Right atrium auricular region (tissue), 2 donors: Measurements from ENCODE around the gene VPS16. TPM values are rescaled to one million over a fixed set of nuclear protein-coding genes. Genes with fewer than 3 reads are reported as not detected.

Experiments used
- DNase-seq: peaks from one replicate; pipeline ENCODE4 v3.0.0-alpha.2; 2019; ENCODE audit warnings: low spot score
- H3K27ac ChIP-seq, 2 donors: fragments of 200-600 bp; sonication (generic); 1 replicate in 1 of 2; 2 replicates in 1 of 2; pipeline ENCODE4 v1.5.1; 2016 to 2019
- H3K27me3 ChIP-seq, 2 donors: fragments of 200-600 bp; sonication (generic); one replicate each; pipeline versions ENCODE4 v1.5.1 to v1.6.0; 2017 to 2019
- H3K36me3 ChIP-seq: fragments of 200-600 bp; sonication (generic); one replicate; pipeline ENCODE4 v1.5.1; 2016
- H3K4me1 ChIP-seq, 2 donors: fragments of 200-600 bp; sonication (generic); one replicate each; pipeline versions ENCODE4 v1.5.1 to v1.6.0; 2017 to 2019
- H3K4me3 ChIP-seq, 2 donors: fragments of 200-600 bp; sonication (generic); 1 replicate in 1 of 2; 2 replicates in 1 of 2; pipeline ENCODE4 v1.5.1; 2017 to 2019; ENCODE audit warnings: mild to moderate bottlenecking in 1 of 2, moderate library complexity in 1 of 2
- H3K9me3 ChIP-seq, 2 donors: fragments of 200-600 bp; sonication (generic); one replicate each; pipeline ENCODE4 v1.5.1; 2019
- total RNA-seq, 2 donors: library from RNA; depleted of rRNA; stranded (reverse); fragments of >200 nt; gene quantifications; one replicate each; pipeline ENCODE4 v1.1.0, GENCODE V29; 2016
- TF ChIP-seq, protein P1 (sequence below), 2 donors: fragments of 200-600 bp; sonication (generic); IDR thresholded peaks; one replicate each; pipeline ENCODE4 v1.5.1; 2019; ENCODE audit warnings: antibody characterized with exemption in 2 of 2

VPS16 gene
- total RNA-seq, 2 donors from 2014 or later = 12.8 to 16.4 TPM

DNA sequence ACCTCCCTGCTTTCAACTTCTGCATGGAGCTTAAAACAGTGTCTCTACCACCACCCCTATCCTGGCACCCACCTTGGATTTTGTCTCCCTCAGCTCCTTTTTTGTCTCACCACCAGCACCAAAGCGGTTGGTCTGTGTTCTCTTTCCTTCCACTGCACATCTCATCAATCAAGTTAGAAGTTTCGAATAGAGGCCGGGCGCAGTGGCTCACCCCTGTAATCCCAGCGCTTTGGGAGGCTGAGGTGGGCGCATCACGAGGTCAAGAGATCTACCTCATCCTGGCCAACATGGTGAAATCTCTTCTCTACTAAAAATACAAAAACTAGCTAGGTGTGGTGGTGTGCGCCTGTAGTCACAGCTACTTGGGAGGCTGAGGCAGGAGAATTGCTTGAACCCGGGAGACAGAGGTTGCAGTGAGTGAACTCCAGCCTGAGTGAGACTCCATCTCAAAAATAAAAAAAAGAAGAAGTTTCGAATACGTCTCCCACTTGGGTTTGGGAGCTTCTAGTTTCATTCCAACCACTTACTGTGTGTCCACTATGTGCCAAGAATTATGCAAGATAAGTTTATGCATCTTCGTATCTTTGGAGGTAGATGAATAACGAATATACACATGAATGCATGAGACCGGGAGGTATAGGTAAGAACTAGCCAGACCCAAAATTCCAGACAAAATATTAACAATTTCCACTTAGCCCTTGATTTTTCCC lies 6.0 kb upstream of the VPS16 start:
- Histone ChIP-seq H3K36me3 (no peaks in the 10 kb centered on the region), H3K4me3 (no peak overlapping the region), H3K27me3 (no peaks in the 10 kb centered on the region), H3K4me1 (peaks cover 0 to 5% of the 10 kb centered on the region in 2 donors), H3K9me3 (no peaks in the 10 kb centered on the region), H3K27ac (no peak overlapping the region)
- DNase-seq = no peak
- TF ChIP-seq, protein P1, sequence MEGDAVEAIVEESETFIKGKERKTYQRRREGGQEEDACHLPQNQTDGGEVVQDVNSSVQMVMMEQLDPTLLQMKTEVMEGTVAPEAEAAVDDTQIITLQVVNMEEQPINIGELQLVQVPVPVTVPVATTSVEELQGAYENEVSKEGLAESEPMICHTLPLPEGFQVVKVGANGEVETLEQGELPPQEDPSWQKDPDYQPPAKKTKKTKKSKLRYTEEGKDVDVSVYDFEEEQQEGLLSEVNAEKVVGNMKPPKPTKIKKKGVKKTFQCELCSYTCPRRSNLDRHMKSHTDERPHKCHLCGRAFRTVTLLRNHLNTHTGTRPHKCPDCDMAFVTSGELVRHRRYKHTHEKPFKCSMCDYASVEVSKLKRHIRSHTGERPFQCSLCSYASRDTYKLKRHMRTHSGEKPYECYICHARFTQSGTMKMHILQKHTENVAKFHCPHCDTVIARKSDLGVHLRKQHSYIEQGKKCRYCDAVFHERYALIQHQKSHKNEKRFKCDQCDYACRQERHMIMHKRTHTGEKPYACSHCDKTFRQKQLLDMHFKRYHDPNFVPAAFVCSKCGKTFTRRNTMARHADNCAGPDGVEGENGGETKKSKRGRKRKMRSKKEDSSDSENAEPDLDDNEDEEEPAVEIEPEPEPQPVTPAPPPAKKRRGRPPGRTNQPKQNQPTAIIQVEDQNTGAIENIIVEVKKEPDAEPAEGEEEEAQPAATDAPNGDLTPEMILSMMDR (IDR thresholded peaks at IDR 0.05) = no peak

DNA sequence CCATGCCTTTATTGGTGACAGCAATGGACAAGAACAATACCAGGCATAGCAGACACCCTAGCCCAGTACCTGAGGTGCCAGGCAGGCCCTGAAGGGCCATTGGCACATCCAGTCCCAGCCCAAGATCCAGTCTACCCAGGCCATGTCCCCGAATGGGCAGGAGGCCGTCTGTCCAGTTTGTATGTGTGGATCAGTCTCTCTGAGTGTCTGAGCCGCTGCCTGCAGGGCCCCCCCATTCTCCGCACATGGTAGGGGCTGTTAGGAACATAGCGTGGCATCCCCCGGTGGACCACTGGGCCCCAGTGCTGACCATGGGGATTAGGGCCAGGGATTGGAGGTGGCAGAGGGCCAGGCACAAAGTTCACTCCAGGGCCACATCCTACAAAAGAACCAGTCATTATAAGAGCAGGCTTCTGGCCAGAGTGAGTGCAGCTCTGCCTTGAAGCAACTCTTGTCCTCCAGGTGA lies 5.2 kb upstream of the VPS16 start:
- Histone ChIP-seq H3K4me1 (peaks cover 0 to 12% of the 10 kb centered on the region in 2 donors), H3K27me3 (no peaks in the 10 kb centered on the region), H3K36me3 (no peaks in the 10 kb centered on the region), H3K4me3 (no peak overlapping the region), H3K27ac (no peak overlapping the region), H3K9me3 (no peaks in the 10 kb centered on the region)
- TF ChIP-seq, protein P1 (IDR thresholded peaks at IDR 0.05) = no peak
- DNase-seq = no peak

DNA sequence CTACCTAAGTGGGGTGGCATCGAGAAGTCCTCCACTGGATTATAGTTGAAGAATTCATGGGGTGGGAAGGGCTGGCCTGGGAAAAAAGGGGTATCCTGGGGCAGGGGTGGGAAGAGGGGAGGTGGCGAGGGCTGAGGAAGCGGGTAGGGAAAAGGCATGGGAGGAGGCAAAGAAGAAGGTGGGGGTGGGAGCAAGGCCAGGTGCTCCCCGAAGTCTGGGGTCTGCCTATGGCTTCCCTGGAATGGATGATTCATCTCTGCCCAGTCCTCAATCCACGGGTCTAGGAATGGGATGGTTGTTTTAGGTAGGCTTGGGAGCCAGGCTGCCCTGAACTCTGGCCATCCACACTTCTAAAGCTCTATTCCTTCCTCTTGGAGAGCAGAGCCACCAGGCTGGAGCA lies 4.5 kb upstream of the VPS16 start:
- Histone ChIP-seq H3K9me3 (no peaks in the 10 kb centered on the region), H3K27me3 (no peaks in the 10 kb centered on the region), H3K4me3 (no peak overlapping the region), H3K4me1 (peaks cover 0 to 12% of the 10 kb centered on the region in 2 donors), H3K27ac (no peak overlapping the region), H3K36me3 (no peaks in the 10 kb centered on the region)
- TF ChIP-seq, protein P1 (IDR thresholded peaks at IDR 0.05) = no peak
- no peak for DNase-seq

DNA sequence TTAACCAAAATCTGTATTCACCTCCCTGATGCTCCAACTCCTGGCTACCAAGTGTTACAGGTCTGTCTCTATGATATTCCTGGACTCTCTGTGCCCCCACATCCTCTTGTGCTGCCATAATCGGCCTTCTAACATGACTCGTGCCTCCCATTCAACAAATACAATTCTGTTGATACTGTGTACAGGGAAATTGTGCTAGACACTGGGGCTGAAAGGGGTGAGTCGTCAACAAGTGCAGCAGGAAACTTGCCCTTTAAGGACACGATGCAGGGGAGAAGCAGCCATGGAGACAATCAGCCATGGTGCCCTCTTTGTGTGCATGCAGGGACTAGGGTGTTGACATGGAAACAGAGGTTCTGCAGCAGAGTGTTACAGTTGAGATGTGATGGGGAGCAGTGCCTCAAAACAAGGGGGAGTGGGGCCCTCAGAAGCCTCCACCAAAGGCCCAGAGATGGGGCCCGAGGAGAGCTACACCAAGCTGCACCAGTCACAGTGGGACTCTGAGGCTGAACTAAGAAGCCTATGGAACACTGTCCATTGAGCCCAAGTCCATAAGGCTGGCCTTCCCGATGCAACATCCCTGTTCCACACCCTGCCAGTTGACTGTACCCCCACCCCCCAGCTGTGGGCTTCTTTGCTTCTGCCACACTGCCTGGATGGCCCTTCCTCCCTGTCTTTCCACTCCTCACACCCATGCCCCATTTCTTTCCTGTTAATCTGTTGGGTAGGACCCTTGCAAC lies 3.2 kb upstream of the VPS16 start:
- peaks cover 0 to 21% of the 10 kb centered on the region in 2 donors for H3K4me1 ChIP-seq
- TF ChIP-seq, protein P1 (IDR thresholded peaks at IDR 0.05) = no peak
- H3K27me3 ChIP-seq = no peaks in the 10 kb centered on the region
- no peak overlapping the region for H3K4me3 ChIP-seq
- DNase-seq = no peak
- H3K27ac ChIP-seq = no peak overlapping the region
- H3K9me3 ChIP-seq = no peaks in the 10 kb centered on the region
- H3K36me3 ChIP-seq = no peaks in the 10 kb centered on the region

DNA sequence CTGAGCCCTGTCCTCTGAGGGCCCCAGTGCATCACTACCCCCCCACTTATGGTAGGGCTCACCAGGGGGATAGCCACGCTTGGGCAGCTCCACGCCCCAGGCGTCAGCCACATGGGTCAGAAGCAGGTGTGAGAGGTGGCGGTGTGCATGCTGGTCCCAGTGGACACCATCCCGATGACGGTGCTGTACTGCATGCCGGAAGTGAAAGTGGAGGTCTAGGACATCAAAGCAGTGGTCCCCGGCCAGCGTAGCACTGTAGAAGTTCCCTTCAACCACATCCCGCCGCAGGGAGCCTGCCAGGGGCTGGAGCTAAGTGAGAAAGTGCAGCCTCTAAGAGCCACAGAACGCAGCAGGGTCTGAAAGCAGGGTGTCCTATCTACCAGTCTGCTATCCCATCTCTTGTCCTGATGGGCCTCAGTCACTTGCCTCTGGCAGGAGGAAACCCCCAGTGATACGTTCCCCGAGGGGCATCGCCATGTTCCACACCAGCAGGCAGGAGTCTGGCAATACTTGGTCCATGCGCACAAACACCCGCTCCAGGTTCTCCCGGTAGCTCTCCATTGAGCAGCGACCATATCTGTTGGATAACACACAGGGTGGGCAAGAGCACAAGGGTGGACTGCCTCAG lies 2.3 kb upstream of the VPS16 start:
- no peak overlapping the region for H3K27ac ChIP-seq
- H3K4me3 ChIP-seq = no peak overlapping the region
- no peaks in the 10 kb centered on the region for H3K36me3 ChIP-seq
- TF ChIP-seq, protein P1 (IDR thresholded peaks at IDR 0.05) = no peak
- DNase-seq = no peak
- H3K9me3 ChIP-seq = no peaks in the 10 kb centered on the region
- H3K4me1 ChIP-seq = peaks cover 0 to 21% of the 10 kb centered on the region in 2 donors
- no peaks in the 10 kb centered on the region for H3K27me3 ChIP-seq
